GM21390 (cell line): ENCODE measurements around the gene FAM117A.
"Not testable (repeated sequence)": the region's sequence is repeated elsewhere in the genome, so short reads cannot be mapped to it uniquely, and the experiment has no call there.

Source experiments
- ATAC-seq: cut with Tn5 transposase; IDR thresholded peaks from one replicate; pipeline ENCODE4 v1.9.1; 2021; ENCODE audit not compliant: unreplicated experiment

The FAM117A gene

GRCh38 chr17:49764559-49765180, 739 bp upstream of the FAM117A start:
- no peak for ATAC-seq

DNA sequence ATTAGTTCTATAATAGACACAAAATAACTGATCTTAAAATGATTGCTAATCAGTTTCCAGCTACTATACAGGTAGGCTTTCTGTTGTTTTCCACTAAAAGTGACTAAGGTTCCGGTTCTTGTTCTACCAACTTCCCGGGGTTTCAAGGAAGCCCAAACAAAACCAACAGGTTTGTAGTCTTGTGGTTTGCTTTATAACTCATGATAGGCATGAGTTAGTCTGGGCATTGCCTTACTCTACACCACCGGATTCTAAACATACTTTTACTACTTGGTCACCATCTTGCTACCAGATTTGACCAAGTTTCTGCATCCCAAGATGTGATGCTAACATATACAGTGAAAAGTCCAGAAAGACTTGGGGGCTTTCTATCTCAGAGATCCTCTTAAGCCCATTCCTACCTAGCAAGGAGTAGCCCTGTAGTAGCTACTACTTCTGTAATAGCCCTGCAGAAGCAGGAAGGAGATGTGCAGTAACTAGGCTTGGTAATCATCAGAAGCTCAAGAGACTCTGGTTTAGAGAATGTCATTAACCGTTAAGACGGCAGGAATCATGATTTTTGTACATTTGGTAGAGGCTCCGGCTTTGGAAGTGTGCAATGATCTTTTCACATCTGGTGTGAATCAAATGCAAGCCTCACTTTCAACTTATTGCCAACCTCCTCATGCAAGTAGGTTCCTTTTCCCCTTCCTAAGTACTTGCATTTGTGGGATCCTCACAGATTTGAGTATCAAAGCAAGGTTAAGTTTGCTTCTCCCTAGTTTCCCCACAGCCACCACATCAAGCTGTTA, 1.6 kb downstream of the FAM117A start:
- ATAC-seq, result no peak

GRCh38 chr17:49760932-49761558, 2.9 kb downstream of the FAM117A start:
- no peak for ATAC-seq

DNA sequence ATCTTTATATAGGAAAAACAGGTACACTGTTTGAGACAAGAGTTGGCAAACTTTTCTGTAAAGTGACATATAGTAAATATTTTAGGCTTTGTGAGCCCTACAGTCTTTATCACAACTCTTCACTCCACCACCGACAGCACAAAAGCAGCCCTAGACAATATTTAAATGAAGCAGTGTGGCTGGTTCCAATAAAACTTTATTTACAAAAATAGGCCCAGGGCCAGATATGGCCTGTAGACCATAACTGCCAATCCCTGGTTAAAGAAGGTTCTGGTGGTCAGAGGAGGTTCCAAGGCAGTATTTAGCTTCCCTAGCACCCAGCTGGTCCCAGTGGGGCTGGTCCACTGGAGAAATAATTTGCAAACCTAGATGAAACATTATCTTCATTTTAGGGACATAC, 3.6 kb downstream of the FAM117A start:
- no peak for ATAC-seq

GRCh38 chr17:49759203-49759602, 4.7 kb downstream of the FAM117A start:
- ATAC-seq, result no peak

- ATAC-seq, result not testable (repeated sequence)
These were observed 5.4 kb downstream of the FAM117A start for GRCh38 chr17:49758464-49759010.

DNA sequence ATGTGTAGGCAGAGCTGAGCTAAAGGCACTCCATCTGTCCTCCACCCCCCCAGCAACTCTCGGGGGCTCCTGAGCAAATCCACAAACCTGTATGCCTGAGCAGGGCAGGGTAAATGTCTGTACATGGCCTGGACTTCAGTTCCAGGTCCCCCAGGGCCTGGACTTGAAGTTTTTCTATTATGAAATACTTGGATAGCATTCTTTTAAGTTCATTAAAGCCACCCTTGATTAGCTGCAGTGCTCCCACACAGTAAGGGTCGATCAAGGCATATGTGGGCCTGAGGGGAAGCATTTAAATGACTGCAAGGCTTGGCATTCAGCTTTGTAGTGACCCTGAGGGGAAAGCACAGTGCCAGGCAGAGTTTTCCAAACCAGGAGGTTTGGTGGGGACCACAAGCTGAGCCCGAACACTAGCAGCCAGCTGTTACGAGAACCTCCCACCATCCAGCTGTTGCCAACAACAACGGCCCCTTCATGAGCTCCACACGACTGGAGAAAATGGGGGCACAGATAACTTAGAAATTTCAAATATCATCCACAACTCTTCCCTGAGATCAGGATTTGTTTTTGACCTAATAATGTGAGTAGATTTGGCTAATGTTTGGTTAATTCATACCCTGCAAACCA, 6.7 kb downstream of the FAM117A start:
- ATAC-seq, result no peak

DNA sequence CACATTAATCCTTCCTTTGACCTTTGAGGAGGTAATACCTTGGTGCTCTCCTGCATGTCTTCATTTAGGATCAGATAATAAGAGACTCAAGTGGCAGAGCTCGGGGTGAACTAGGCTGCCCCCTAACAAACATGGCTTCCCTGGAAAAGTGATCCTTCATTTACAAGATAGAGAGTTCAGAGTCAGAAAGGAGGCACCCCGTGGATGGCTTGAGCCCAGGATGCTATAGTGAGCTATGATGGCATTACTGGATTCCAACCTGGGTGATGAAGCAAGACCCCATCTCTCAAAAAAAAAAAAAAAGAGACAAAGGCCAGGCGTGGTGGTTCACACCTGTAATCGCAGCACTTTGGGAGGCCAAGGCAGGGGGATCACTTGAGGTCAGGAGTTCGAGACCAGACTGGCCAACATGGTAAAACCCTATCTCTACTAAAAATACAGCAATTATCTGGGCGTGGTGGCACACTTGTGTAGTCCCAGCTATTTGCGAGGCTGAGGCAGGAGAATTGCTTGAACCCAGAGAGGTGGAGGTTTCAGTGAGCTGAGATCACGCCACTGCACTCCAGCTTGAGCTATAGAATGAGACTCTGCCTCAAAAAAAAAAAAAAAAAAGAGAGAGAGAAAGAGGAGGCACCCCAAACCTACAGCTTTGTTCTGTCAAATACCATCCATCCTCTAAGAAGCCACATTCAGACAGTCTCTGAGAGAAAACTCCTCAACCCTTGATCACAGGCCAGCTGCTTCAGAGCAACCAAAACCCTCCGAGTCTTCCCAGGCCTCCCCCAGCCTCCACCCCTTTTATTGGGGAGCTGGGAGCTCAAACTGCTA, 7.4 kb downstream of the FAM117A start:
- no peak for ATAC-seq

DNA sequence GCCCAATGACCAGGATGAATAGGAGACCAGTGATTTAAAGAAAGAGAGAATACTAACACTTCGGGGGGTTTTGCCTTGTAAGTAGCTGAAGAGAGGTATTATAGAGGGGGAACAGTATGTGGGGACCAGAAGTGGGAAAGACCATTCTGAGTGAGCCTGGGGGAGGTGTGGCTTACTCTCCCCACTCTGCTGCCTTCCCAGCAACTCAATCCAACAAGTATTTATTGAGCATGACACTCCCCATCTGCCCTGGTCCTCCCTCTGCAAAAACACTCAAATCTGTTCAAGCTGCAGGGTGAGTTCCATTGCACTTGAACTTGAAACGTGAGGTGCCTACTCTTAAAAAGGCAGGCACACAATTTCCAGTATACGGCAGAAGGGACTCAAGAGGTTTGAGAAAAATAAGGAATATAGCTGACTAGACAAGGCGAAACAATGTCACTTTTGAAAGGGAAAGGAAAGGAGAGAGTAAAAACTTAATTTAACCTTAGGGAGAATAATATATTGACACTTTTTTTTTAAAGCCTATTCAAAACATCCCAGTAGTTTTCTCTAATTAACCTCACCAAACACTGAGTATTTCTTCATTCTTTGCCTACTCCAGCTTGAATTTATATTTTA, 8.2 kb downstream of the FAM117A start:
- no peak for ATAC-seq

GRCh38 chr17:49753959-49754391, 10.0 kb downstream of the FAM117A start:
- no peak for ATAC-seq

DNA sequence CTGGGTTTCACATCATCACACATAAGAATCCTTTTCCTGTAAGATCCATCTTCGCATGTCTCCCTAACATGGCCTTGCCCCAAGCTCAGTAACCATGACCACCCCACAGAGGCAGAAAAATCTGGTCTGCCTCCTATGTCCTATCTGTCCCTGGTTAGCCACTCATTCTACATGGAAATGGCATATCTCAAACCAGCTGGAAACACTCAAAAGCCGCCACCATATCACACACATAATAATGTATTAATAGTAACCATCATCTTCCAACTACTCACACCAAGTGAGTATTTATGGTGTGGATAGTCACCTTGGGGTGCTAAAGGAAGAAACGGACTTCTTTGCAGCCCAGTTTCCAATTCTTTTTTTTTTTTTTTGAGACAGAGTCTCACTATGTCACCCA, 11.4 kb downstream of the FAM117A start:
- ATAC-seq, result no peak

- no peak for ATAC-seq
These were observed 14.2 kb downstream of the FAM117A start for GRCh38 chr17:49749730-49750129.

GRCh38 chr17:49748791-49749190, 15.1 kb downstream of the FAM117A start:
- ATAC-seq, result peak; percentile 73

DNA sequence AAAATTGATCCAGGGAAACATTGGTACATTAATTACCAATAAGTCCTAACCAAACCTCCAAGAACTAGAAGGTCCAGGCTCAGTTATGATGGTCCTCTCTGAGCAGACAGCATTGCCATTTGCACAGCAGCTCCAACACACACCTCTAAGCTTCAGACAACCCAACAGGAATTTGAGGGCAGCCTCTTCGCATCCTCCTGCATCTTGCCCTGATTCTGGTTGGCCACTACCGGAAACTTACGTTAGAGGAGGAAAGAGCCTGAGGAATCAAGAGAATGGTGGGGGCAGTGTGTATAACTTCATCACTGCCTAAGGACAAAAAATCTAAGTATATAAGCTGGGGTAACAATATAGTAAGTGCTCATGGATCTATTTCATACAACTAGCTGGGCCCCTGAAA, 15.7 kb downstream of the FAM117A start:
- ATAC-seq, result no peak

- no peak for ATAC-seq
These were observed 16.3 kb downstream of the FAM117A start for GRCh38 chr17:49747632-49748031.

GRCh38 chr17:49746791-49747490, 17.0 kb downstream of the FAM117A start:
- ATAC-seq, result peak; percentile 52

DNA sequence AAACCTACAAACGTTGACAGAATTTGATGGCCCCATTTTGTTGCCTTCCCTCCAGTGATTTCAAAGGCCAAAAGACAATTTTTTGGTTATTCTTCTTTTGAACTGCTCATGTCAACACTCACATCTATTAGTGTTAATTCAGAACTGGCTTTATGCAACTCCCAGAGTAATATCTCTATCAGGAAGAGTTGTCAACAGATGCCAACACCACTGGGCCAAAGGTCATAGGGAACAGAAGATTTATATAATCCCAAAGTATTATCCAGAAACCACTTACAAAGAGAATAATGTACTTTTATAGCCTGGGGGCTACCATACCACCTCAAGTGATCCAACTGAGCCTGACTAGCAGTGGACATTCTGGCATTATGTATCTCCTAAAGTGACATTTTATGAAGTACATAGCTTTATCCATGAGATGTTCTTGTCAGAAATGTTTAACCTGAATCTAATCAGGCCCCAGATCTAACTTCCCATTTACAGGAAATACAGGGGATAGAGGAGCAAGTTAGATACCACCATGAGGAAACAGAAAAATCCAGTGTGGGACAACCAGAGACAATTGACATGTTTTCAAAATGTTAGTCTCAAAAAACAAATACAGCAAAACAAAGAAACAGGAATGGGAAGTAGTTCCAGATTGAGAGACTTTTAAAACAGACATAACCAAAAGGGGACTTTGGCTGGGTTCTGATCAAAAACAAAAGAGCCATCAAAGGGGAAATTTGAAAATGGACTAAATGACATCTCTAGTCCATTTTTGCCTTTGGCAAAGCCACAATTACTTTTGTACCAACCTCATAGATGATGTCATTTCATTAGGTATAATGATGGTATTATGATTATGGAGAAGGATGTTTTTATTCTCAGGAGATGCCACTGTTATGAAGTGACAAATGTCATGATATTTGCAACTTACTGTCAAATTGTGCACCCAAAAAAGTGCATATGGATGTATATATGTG, 18.5 kb downstream of the FAM117A start:
- ATAC-seq, result no peak

- no peak for ATAC-seq
These were observed 21.7 kb downstream of the FAM117A start for GRCh38 chr17:49742166-49742638.
